G401 (cell line): ENCODE results near the gene LIPM. TPM values are rescaled to one million over a fixed set of nuclear protein-coding genes. Genes with fewer than 3 reads are reported as not detected.

Experiments used
- DNase-seq: peaks from one replicate; pipeline ENCODE4 v3.0.0-alpha.2; 2015; ENCODE audit warnings: low spot score
- in situ Hi-C: cut with HindIII; loops from 2 replicates; pipeline ENCODE4 v1.10.0; 2016; ENCODE audit warnings: low sequenced_read_pairs, mixed read lengths
- total RNA-seq: library from RNA; depleted of rRNA; stranded (reverse); fragments of >200 nt; shearing (Covaris generic); gene quantifications from 2 replicates; pipeline ENCODE4 v1.2.3, GENCODE V29; 2014; rRNA removed

The LIPM gene
- total RNA-seq: not detected in 2 replicates

DNA sequence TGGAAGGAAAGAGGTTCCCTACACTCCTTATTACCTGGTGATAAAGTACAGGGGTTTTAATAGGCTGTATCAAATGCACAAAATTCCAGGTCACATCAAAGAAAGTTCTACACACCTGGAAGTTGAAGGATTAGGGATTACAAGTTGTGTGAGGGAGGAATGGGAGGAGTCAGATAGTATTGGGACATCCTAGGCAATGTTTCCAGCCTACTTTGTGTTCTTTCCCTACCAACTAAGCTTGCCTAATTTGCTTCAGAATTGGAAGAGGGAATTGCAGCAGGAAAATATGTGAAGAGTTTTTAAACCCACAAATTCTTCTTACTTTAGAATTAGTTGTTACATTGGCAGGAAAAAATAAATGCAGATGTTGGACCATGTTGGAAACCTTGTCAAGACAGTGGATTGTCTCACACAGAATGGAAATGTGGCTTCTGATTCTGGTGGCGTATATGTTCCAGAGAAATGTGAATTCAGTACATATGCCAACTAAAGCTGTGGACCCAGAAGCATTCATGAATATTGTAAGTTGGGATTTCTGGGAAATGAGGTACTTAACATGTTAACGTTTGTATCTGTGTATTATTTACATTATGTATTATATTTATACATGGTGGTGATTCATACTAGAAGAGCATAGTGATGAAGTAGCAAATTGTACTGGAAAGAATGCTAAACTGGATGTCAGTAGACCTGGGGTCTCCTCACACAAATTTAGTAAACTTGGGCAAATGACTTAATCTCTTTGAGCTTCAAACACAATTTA is at the start of gene LIPM:
Gene LIPM, plus strand, starts transcription at position 208 of the 763 bp plus-strand sequence. Its CDS starts 167 bp downstream, at position 375.
- DNase-seq: no peak

DNA sequence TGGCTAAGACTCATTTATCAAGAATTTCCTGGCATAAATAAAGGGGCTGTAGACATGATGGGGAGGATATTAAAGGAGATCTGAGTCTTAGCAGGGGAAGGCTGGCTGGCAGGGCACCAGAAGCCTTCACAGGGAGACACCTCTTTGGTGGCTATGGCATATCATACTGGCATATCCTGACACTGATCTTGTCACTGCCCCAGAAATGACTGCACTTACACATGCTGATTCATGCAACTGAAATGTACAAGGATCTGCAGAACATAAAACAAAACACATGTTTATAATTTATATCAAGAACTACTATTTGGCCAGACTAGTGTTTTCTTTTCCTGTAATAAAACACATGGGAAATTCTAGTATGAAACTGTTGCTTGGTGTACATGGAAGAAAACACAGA is 48.2 kb upstream of the LIPM start:
- no peak for DNase-seq
- in situ Hi-C loops: no loop called here

More for the DNA sequence above, at the start of gene LIPM:
- in situ Hi-C loops: no loop called here

DNA sequence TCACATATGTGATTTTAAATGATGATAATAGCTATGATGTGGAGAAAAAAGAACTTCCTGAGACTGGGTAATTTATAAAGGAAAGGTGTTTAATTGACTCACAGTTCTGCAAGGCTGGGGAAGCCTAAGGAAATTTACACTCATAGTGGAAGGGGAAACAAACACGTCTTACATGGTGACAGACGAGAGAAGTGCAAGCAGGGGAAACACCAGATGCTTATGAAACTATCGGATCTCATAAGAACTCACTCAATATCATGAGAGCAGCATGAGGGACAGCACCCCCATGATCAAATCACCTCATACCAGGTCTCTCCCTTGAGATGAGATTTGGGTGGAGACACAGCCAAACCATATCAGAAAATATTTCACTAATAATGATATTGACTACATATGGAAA is 46.8 kb upstream of the LIPM start:
- no peak for DNase-seq
- in situ Hi-C loops: no loop called here

GRCh38 chr10:88756660-88757059 is 45.9 kb upstream of the LIPM start:
- in situ Hi-C loops: no loop called here
- DNase-seq: no peak

DNA sequence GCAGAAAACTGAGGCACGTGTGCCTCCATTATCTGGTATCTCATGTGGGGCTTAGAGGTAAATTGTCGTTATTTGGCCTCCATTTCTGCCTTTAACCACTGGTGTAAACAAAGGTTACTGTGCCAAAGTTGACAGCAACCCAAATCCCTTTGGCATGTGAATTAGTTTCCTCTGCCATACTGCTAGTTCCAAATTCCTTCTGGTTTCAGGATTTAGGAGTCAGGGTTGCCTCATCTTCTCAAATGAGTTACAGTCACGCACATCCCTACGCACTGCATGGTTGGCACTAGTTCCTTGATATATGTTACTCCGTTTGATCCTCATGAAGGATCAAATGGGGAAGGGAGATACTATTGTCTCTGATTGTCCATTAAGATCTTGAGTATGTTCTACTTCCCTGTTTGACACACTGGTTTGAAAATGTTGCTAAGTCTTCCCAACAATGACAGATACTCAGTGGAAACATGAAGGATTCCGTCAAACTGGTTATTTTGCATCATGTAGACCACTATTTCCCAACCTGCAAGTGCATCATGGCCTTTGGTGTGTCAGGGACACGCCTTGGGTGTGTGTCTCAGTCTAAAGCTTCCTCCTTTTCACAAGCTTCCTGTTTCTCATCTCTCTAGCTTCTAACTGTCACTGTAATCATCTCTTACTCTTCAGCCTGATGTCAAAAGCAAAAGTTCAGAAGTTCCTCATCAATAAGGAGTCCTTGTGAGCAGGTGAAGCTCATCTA is 43.0 kb upstream of the LIPM start, which contains the start of gene LIPN:
Gene LIPN, plus strand, starts transcription at position 655 of the 736 bp plus-strand sequence. CDS start 1,386 bp downstream, outside the sequence.
- in situ Hi-C loops: no loop called here
- no peak for DNase-seq

GRCh38 chr10:88762906-88763305 is 39.6 kb upstream of the LIPM start:
- in situ Hi-C loops: no loop called here
- no peak for DNase-seq

- DNase-seq: no peak
- in situ Hi-C loops: no loop called here
Observed at GRCh38 chr10:88763441-88763840, 39.1 kb upstream of the LIPM start.

DNA sequence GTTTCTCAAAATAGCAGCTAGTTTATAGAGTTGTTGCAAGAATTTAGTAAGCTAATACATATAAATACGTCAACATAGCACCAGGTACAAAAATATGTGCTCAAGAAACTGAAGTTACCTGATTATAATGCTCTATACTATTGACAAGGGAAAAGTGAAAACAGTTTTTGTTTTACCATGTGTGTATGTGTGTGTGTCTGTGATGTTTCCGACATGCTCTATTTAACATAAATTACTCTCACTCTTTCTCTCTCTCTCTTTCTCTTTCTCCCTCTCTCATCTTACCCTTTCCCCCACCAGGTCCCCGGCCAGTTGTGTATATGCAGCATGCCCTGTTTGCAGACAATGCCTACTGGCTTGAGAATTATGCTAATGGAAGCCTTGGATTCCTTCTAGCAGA is 38.4 kb upstream of the LIPM start:
- DNase-seq: no peak
- in situ Hi-C loops: no loop called here

GRCh38 chr10:88765816-88766215 is 36.7 kb upstream of the LIPM start:
- in situ Hi-C loops: no loop called here
- DNase-seq: no peak

DNA sequence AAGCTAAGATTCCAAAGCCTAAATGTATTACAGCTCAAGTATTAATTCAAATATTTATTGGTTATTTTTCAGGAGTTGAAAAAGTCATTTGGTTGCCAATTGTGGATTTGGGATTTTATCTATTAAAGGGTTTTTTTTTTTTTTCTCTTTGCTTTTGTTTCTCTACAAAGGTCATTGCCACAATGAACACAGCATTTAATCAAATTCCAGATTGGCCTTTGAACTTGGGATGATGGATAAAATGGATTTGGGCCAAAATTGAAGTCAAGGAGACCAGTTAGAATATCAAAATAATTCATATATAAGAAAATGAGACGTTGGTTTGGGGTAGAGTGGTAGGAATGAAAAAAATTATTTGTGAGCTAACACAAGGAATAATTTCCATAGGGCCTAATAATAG is 33.1 kb upstream of the LIPM start:
- in situ Hi-C loops: no loop called here
- no peak for DNase-seq

- no peak for DNase-seq
- in situ Hi-C loops: no loop called here
Observed at GRCh38 chr10:88781206-88781605, 21.3 kb upstream of the LIPM start.

GRCh38 chr10:88782222-88782621 is 20.3 kb upstream of the LIPM start:
- in situ Hi-C loops: no loop called here
- no peak for DNase-seq

DNA sequence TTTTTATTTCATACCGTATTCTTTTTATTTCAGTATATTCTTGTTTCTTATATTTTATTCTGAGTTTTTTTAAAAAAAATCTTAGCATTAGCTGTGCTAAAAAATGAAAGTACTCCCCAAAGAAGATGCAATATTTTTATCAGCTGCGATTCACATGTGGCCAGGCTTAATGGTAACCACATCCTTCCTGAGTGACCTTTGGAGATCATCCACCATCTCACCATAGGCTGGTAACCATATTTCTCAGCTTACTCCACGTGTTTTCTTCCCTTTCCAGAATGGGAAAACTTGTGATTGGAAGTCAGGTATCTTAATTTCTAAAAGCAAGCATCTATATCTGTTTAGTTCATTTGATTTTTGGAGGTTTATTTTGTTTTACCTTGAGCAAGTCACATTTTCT is 18.8 kb upstream of the LIPM start:
- in situ Hi-C loops: no loop called here
- no peak for DNase-seq

GRCh38 chr10:88786032-88786770 is 16.3 kb upstream of the LIPM start:
- in situ Hi-C loops: no loop called here
- no peak for DNase-seq

DNA sequence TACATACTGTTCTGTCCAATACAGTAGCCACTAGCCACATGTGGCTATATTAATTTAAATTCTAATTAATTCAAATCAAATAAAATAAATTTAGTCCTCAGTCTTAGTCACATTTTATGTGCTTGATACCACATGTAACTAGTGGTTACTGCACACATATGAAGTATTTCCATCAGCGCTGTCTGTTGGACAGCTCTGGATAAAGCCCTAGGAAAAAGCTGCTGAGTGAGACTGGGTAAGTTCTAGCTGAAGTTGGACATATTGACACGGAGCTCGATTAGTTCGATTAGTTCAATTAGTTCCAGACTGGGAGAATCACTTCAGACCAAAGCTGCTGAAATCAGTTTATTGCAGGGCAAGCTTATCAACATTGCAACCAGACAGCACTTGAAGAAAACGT is 15.1 kb upstream of the LIPM start:
- in situ Hi-C loops: no loop called here
- DNase-seq: no peak

- in situ Hi-C loops: no loop called here
- no peak for DNase-seq
Observed at GRCh38 chr10:88788924-88789323, 13.6 kb upstream of the LIPM start.

DNA sequence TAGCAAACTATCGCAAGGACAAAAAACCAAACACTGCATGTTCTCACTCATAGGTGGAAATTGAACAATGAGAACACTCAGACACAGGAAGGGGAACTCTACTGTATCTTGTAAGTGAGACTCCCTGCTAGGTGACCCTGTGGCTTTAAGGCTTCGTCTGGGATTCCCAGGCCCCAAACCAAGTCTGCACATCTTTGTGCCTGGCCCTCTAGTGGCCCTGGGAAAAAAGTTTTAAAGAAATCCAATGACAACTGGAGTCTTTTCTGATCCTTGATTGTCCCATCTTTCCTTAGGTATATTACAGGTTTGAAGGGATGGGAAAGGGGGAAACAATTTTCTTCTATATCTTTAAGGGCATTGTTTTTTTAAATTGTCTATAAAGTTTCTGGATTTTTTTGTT is 10.6 kb upstream of the LIPM start:
- in situ Hi-C loops: no loop called here
- no peak for DNase-seq

DNA sequence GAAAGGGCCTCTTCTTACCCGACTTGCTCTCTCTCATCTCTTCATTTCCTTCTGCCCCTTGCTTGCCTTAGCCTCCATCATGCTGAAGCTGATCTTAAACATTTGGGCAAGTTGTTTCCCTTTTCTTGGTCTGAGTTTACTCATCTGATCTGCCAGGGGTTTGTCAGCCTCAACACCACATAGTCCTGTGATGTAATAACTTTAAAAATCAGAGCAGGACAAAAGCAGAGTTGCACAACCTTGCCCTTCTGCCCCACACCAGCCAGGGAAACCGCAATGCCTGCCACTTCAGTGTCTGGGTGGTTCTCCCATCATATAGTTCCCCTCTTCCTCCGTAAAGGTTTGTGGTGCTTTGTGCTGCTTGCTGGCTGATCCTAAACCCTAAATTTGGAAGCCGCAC is 9.9 kb upstream of the LIPM start:
- no peak for DNase-seq
- in situ Hi-C loops: no loop called here

DNA sequence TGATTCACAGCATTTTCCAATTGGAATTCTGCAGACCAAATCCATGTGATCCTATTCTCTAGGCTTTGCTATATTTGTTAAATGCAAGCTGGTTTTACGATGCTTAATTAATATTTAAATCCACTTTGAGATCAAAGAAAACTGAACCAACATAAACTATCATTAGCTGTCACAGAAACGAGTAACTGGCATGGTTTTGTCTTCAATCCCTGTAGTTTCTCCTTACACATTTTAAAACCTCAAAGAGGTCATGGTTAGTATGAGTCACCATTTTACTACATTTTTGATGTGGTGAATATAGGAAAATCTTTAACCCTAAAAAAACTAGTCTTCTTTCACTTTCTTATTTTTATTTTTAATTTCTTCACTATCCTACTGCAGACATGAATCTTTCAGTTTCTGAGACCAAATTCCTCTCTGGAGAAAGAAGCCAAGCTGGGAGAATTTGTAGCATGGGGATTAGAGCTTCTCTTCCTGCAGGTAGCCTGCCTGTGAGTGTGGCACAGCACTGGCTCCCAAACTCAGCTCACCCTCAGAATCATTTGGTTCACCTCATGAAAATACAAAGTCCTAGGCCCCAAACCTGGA is 8.7 kb upstream of the LIPM start:
- no peak for DNase-seq
- in situ Hi-C loops: no loop called here

DNA sequence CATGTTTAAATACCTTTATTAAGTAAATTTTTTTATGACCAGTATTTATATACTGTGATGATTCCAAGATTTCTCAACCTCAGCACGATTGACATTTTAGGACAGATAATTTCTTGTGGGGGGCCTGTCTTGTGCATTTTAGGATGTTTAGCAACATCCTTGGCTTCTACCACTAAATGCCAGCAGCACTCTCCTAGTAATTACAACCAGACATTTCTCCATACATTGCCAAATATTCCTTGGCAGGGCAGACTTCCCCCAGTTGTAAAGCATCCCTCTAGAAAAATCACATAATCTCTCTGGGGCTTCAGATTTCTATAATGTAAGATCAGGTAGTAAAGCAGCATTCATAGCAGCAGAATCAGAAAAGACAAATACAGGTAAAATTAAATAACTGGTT is 7.8 kb upstream of the LIPM start:
- in situ Hi-C loops: no loop called here
- DNase-seq: no peak
